H1 (cell line): ENCODE results near the gene PTPRD. TPM values are rescaled to one million over a fixed set of nuclear protein-coding genes. Genes with fewer than 3 reads are reported as not detected.

Experiments used
- CTCF ChIA-PET: fragments of 300-600 bp; sonication (Branson Sonifier 250); formaldehyde crosslinking; loops from one replicate; lab custom pipeline; 2021; ENCODE audit not compliant: partially characterized antibody; lab: Charles Lee
- POLR2A ChIA-PET: fragments of 300-600 bp; sonication (Branson Sonifier 250); formaldehyde crosslinking; loops from one replicate; lab custom pipeline; 2021; ENCODE audit warnings: inconsistent platforms; ENCODE audit not compliant: partially characterized antibody; lab: Charles Lee
- DNase-seq, 2 experiments: peaks; one replicate each; pipeline versions ENCODE4 v3.0.0 to v3.0.0-alpha.2; 2010 to 2022; ENCODE audit warnings: low spot score in 2 of 2, low read depth in 1 of 2, mixed read lengths in 1 of 2
- FAIRE-seq: peaks from 2 replicates; lab custom pipeline; 2011; peaks lifted over from hg19 to GRCh38; lab: Jason Lieb, UNC
- H2AFZ ChIP-seq: 2 replicates; pipeline ENCODE4 v1.8.1; 2012; ENCODE audit warnings: low read length, inconsistent platforms
- H2AK5ac ChIP-seq: 2 replicates; pipeline ENCODE4 v1.6.1; 2013; ENCODE audit warnings: low read depth, low read length
- H2BK120ac ChIP-seq: replicated peaks from 2 replicates; pipeline ENCODE3; 2013; ENCODE audit warnings: low read depth, low read length, inconsistent platforms
- H2BK12ac ChIP-seq: 2 replicates; pipeline ENCODE4 v1.6.1; 2013; ENCODE audit warnings: low read depth, low read length
- H2BK15ac ChIP-seq: 2 replicates; pipeline ENCODE4 v1.6.1; 2013; ENCODE audit warnings: low read length
- H2BK20ac ChIP-seq: 2 replicates; pipeline ENCODE4 v1.6.1; 2013; ENCODE audit warnings: low read length
- H2BK5ac ChIP-seq: 2 replicates; pipeline ENCODE4 v1.6.1; 2013; ENCODE audit warnings: low read depth, low read length
- H3K14ac ChIP-seq: 2 replicates; pipeline ENCODE4 v1.6.1; 2013; ENCODE audit warnings: inconsistent platforms; ENCODE audit not compliant: insufficient read length
- H3K18ac ChIP-seq: 2 replicates; pipeline ENCODE4 v1.6.1; 2013; ENCODE audit warnings: low read length; ENCODE audit errors: extremely low read depth
- H3K23ac ChIP-seq: 2 replicates; pipeline ENCODE4 v1.6.1; 2013; ENCODE audit warnings: inconsistent platforms; ENCODE audit not compliant: insufficient read length
- H3K23me2 ChIP-seq: 2 replicates; pipeline ENCODE4 v1.6.1; 2013; ENCODE audit warnings: low read depth, low read length
- H3K27ac ChIP-seq: 2 replicates; pipeline ENCODE4 v1.6.1; 2011; ENCODE audit warnings: low read depth, low read length, inconsistent platforms
- H3K27me3 ChIP-seq, 4 experiments: replicated peaks in 1 of 4; 1 replicate in 1 of 4; 2 replicates in 3 of 4; pipeline versions ENCODE4 v1.6.1 to v1.8.1; 2011 to 2013; ENCODE audit warnings: low read length in 3 of 4, mild to moderate bottlenecking in 3 of 4, inconsistent platforms in 2 of 4, mixed read lengths in 2 of 4, moderate library complexity in 1 of 4; ENCODE audit not compliant: control insufficient read depth in 3 of 4, insufficient read depth in 3 of 4; ENCODE audit errors: extremely low read depth in 1 of 4
- H3K36me3 ChIP-seq, 4 experiments: 2 replicates each; pipeline versions ENCODE4 v1.6.1 to v1.8.1; 2011 to 2013; ENCODE audit warnings: mild to moderate bottlenecking in 4 of 4, low read length in 3 of 4, moderate library complexity in 2 of 4, control low read depth in 1 of 4, inconsistent platforms in 1 of 4; ENCODE audit not compliant: insufficient read depth in 4 of 4, control insufficient read depth in 2 of 4
- H3K4ac ChIP-seq: replicated peaks from 2 replicates; pipeline ENCODE3; 2013; ENCODE audit warnings: low read length, low read depth, mixed read lengths, inconsistent platforms; ENCODE audit not compliant: insufficient read length
- H3K4me1 ChIP-seq, 4 experiments: replicated peaks in 1 of 4; 1 replicate in 1 of 4; 2 replicates in 3 of 4; pipeline versions ENCODE4 v1.6.1 to v1.8.1; 2011 to 2013; ENCODE audit warnings: low read length in 3 of 4, inconsistent platforms in 2 of 4, mixed read lengths in 1 of 4; ENCODE audit not compliant: insufficient read depth in 4 of 4, control insufficient read depth in 3 of 4
- H3K4me2 ChIP-seq, 2 experiments: 2 replicates each; pipeline versions ENCODE4 v1.6.1 to v1.8.1; 2011 to 2013; ENCODE audit warnings: low read depth in 2 of 2, low read length in 2 of 2, control low read depth in 1 of 2, inconsistent platforms in 1 of 2, mild to moderate bottlenecking in 1 of 2; ENCODE audit not compliant: insufficient read depth in 1 of 2
- H3K4me3 ChIP-seq, 4 experiments: fragments of 200-600, 300-600 bp in 1 of 4; sonication (generic), shearing (Covaris generic), sonication (Bioruptor Twin) in 1 of 4; 2 replicates each; pipeline versions ENCODE4 v1.5.1 to v1.8.1; 2011 to 2016; ENCODE audit warnings: low read length in 4 of 4, low read depth in 3 of 4, control low read depth in 2 of 4, inconsistent platforms in 2 of 4, mild to moderate bottlenecking in 2 of 4, mixed read lengths in 1 of 4, moderate library complexity in 1 of 4; ENCODE audit not compliant: insufficient read depth in 2 of 4; ENCODE audit errors: extremely low read depth in 1 of 4
- H3K56ac ChIP-seq: replicated peaks from 2 replicates; pipeline ENCODE3; 2013; ENCODE audit warnings: low read depth, mild to moderate bottlenecking, mixed read lengths, low read length, inconsistent platforms; ENCODE audit not compliant: insufficient read length
- H3K79me1 ChIP-seq: 2 replicates; pipeline ENCODE4 v1.6.1; 2013; ENCODE audit warnings: low read depth, low read length, control low read depth
- H3K79me2 ChIP-seq, 2 experiments: 2 replicates each; pipeline versions ENCODE4 v1.6.1 to v1.8.1; 2012 to 2013; ENCODE audit warnings: low read length in 2 of 2, mild to moderate bottlenecking in 2 of 2, inconsistent platforms in 1 of 2; ENCODE audit not compliant: insufficient read depth in 2 of 2, control insufficient read depth in 1 of 2
- H3K9ac ChIP-seq, 4 experiments: replicated peaks in 1 of 4; 1 replicate in 1 of 4; 2 replicates in 3 of 4; pipeline versions ENCODE4 v1.6.1 to v1.8.1; 2011 to 2013; ENCODE audit warnings: low read depth in 3 of 4, low read length in 3 of 4, control low read depth in 2 of 4, mild to moderate bottlenecking in 2 of 4, moderate library complexity in 2 of 4, inconsistent platforms in 1 of 4; ENCODE audit errors: extremely low read depth in 1 of 4
- H3K9me3 ChIP-seq, 2 experiments: 2 replicates each; pipeline versions ENCODE4 v1.6.1 to v1.8.1; 2012 to 2013; ENCODE audit warnings: mild to moderate bottlenecking in 2 of 2, moderate library complexity in 2 of 2, control low read depth in 1 of 2, inconsistent platforms in 1 of 2, low read depth in 1 of 2, low read length in 1 of 2, mixed read lengths in 1 of 2; ENCODE audit not compliant: insufficient read depth in 2 of 2
- H4K20me1 ChIP-seq, 2 experiments: replicated peaks in 1 of 2; 2 replicates each; pipeline versions ENCODE3 to v1.8.1; 2011 to 2013; ENCODE audit warnings: inconsistent platforms in 2 of 2, low read length in 2 of 2, mild to moderate bottlenecking in 1 of 2; ENCODE audit not compliant: insufficient read depth in 2 of 2, control insufficient read depth in 1 of 2
- H4K5ac ChIP-seq: 2 replicates; pipeline ENCODE4 v1.6.1; 2013; ENCODE audit warnings: low read length, low read depth, mixed read lengths, inconsistent platforms; ENCODE audit not compliant: insufficient read length
- H4K8ac ChIP-seq: 2 replicates; pipeline ENCODE4 v1.8.0; 2013; ENCODE audit warnings: mild to moderate bottlenecking, moderate library complexity, low read length, inconsistent platforms; ENCODE audit not compliant: insufficient read depth; ENCODE audit errors: extremely low read depth
- H4K91ac ChIP-seq: replicated peaks from 2 replicates; pipeline ENCODE3; 2013; ENCODE audit warnings: low read length, mixed read lengths, inconsistent platforms; ENCODE audit not compliant: insufficient read length
- CTBP2 ChIP-seq: IDR thresholded peaks from 2 replicates; pipeline ENCODE4 v1.7.0; 2011; ENCODE audit warnings: borderline replicate concordance, mild to moderate bottlenecking, moderate library complexity, mixed read lengths, low read length; ENCODE audit not compliant: insufficient read depth, insufficient read length
- FOSL1 ChIP-seq: IDR thresholded peaks from 2 replicates; pipeline ENCODE4 v1.6.1; 2011; ENCODE audit warnings: mild to moderate bottlenecking, low read depth, low read length, moderate library complexity; ENCODE audit not compliant: insufficient read depth
- JUN ChIP-seq: IDR thresholded peaks from 2 replicates; pipeline ENCODE4 v1.6.1; 2011; ENCODE audit warnings: low read depth, mild to moderate bottlenecking, improper control_type of control experiment, low read length
- POLR2AphosphoS5 ChIP-seq: IDR thresholded peaks from 2 replicates; pipeline ENCODE4 v1.6.1; 2011; ENCODE audit warnings: low read depth, low read length
- POU5F1 ChIP-seq: IDR thresholded peaks from 2 replicates; pipeline ENCODE4 v1.6.1; 2011; ENCODE audit warnings: low read depth, mild to moderate bottlenecking, low read length, moderate library complexity
- RAD21 ChIP-seq, 2 experiments: IDR thresholded peaks in 1 of 2; conservative IDR thresholded peaks in 1 of 2; 2 replicates each; pipeline ENCODE4 v1.6.1; 2011; ENCODE audit warnings: low read depth in 2 of 2, low read length in 2 of 2, improper control_type of control experiment in 1 of 2, inconsistent platforms in 1 of 2, mild to moderate bottlenecking in 1 of 2, moderate library complexity in 1 of 2
- RBBP5 ChIP-seq: IDR thresholded peaks from 2 replicates; pipeline ENCODE4 v1.7.1; 2012; ENCODE audit warnings: low read depth, mild to moderate bottlenecking, inconsistent platforms, low read length, moderate library complexity, borderline replicate concordance
- RXRA ChIP-seq: IDR thresholded peaks from 2 replicates; pipeline ENCODE4 v1.6.1; 2011; ENCODE audit warnings: low read depth, mild to moderate bottlenecking, low read length, moderate library complexity; ENCODE audit not compliant: insufficient read depth
- SIRT6 ChIP-seq: IDR thresholded peaks from one replicate; pipeline ENCODE4 v1.7.1; 2012; ENCODE audit warnings: low read length, inconsistent platforms
- TBP ChIP-seq: IDR thresholded peaks from 2 replicates; pipeline ENCODE4 v1.6.1; 2011; ENCODE audit warnings: low read depth, low read length, improper control_type of control experiment
- USF2 ChIP-seq: IDR thresholded peaks from 2 replicates; pipeline ENCODE4 v1.6.1; 2011; ENCODE audit warnings: low read length, improper control_type of control experiment
- WGBS, 2 experiments: shearing (Covaris generic) in 1 of 2; methylation state at CpG; one replicate each; pipeline versions ENCODE4 v1.1.6 to v1.1.7; 2013 to 2015; ENCODE audit warnings: low lambda C conversion rate in 2 of 2, mixed read lengths in 2 of 2, inconsistent platforms in 1 of 2, low coverage in 1 of 2, missing lambda C conversion rate in 1 of 2; ENCODE audit not compliant: insufficient replicate concordance in 2 of 2, insufficient coverage in 1 of 2, insufficient read length in 1 of 2; ENCODE audit errors: extremely low coverage in 1 of 2, missing lambda C conversion rate in 1 of 2; 5-methylcytosine and 5-hydroxymethylcytosine counted together
- polyA plus RNA-seq, 7 experiments: library from polyadenylated mRNA; depleted of rRNA in 3 of 7; stranded (reverse) in 5 of 7; unstranded in 2 of 7; fragments of >200 nt in 5 of 7; fragments of 200-250 nt in 2 of 7; gene quantifications; 1 replicate in 5 of 7; 2 replicates in 1 of 7; 4 replicates in 1 of 7; pipeline versions ENCODE4 v1.2.1 to v1.2.3, GENCODE V29; 2011 to 2013; ENCODE audit warnings: missing spikeins in 2 of 7, mixed read lengths in 2 of 7
- total RNA-seq: library from RNA; stranded (reverse); fragmentation: NEBNext Ultra II Directional; extraction: Animal tissue kit (Norgen Biotek cat#: 25700); gene quantifications from 2 replicates; pipeline ENCODE4 v1.2.1, GENCODE V29; 2021

The PTPRD gene
- total and polyA plus RNA-seq, 2 of the 8 experiments (the other 6 are each of a cell fraction or from before 2014, with no cell fraction given) = 17.2 to 77.0 TPM

DNA sequence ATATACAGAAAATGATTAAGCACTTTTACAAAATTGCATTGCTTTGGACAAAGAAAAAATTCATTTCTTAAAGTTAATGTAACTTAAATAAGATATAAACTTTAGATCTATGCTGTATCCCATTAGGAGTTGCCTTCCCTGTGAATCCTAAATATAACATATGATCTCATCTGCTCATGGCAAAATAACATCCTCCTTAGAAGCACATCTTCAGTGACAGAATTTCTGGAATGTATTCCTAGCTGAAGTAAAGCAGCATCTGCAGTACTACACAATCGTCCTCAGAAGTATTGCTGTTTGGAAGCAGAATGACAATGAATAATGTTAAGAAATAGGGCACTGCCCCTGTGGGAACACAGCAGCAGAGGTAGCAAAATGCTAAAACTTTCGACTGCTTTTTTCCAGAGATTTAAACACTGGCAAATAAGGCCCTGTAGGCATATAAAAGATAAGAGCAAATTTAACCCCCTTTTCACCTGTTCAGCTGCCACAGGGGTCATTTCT lies 571.0 kb downstream of the PTPRD start:
- Histone ChIP-seq H3K27me3 (no peaks in the 10 kb centered on the region), H2AFZ (no peak overlapping the region), H4K91ac (no peak overlapping the region), H3K4me2 (no peak overlapping the region), H3K79me1 (no peaks in the 10 kb centered on the region), H4K20me1 (no peaks in the 10 kb centered on the region), H3K23ac (no peak overlapping the region), H2AK5ac (no peak overlapping the region), H3K9me3 (no peaks in the 10 kb centered on the region), H3K4me1 (no peaks in the 10 kb centered on the region), H2BK5ac (no peak overlapping the region), H2BK120ac (no peak overlapping the region), H2BK12ac (no peak overlapping the region), H3K18ac (no peak overlapping the region), H3K56ac (no peak overlapping the region), H3K79me2 (no peaks in the 10 kb centered on the region), H4K8ac (no peak overlapping the region), H3K27ac (no peak overlapping the region), H3K4ac (no peak overlapping the region)
- POLR2A ChIA-PET = no interaction called here
- DNase-seq (no peak), FAIRE-seq (no peak)
- 81% methylated on average over 2 of the region's 2 CpGs; no CpG with 5 or more reads in 1 of the 2 experiments for WGBS, 2 experiments
- CTCF ChIA-PET = interaction anchor here (0.6 kb wide), 1 partner anchor 328 kb away, joined by 4 read pairs; no protein-coding TSS in a partner anchor
- TF ChIP-seq SIRT6 (no peak), RBBP5 (no peak), CTBP2 (no peak), JUN (no peak), RAD21 (IDR thresholded peaks at IDR 0.05 in 1 of 2, conservative IDR thresholded peaks at IDR 0.05 in 1 of 2; ENCODE audit: low read depth in 2 of 2, low read length in 2 of 2) (no peak), POU5F1 (no peak), POLR2AphosphoS5 (no peak), RXRA (no peak), USF2 (no peak), TBP (no peak), FOSL1 (no peak)
- TF ChIP-seq, all 59 proteins: peak for 0
- Histone ChIP-seq H3K36me3 (no peaks in the 10 kb centered on the region), H4K5ac (no peak overlapping the region), H2BK15ac (no peak overlapping the region), H3K9ac (no peak overlapping the region), H3K4me3 (no peak overlapping the region), H3K23me2 (no peaks in the 10 kb centered on the region), H3K14ac (no peak overlapping the region), H2BK20ac (no peak overlapping the region)
